Panc1 (cell line): Measurements from ENCODE around the gene DIAPH3.

Experiments
- POLR2AphosphoS5 ChIP-seq: IDR thresholded peaks from 2 replicates; pipeline ENCODE4 v1.6.1; 2012; ENCODE audit warnings: mild to moderate bottlenecking, low read depth, low read length, moderate library complexity
- TF ChIP-seq, protein P1 (sequence below): fragments of 450-650 bp; IDR thresholded peaks from 2 replicates; pipeline ENCODE4 v1.5.1; 2017; ENCODE audit warnings: mild to moderate bottlenecking

DNA sequence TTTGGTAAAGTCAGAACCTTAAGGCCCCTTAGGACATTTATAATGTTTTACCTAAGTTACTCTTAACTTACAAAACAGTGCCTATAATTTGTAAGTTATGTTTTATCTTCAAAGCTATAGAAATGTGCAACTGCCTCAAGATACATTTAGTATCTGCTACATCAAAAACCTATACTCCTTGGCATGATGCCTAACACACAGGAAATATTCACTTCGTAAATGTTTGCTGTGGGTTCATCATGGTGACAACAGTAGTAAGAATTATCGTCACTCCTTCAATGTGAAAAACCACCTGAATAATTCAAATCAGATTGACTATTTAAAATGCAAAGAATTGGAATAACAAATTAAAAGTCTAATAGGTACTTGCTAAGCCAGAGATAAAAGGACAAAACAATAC, 184.1 kb downstream of the DIAPH3 start:
- TF ChIP-seq, protein P1, sequence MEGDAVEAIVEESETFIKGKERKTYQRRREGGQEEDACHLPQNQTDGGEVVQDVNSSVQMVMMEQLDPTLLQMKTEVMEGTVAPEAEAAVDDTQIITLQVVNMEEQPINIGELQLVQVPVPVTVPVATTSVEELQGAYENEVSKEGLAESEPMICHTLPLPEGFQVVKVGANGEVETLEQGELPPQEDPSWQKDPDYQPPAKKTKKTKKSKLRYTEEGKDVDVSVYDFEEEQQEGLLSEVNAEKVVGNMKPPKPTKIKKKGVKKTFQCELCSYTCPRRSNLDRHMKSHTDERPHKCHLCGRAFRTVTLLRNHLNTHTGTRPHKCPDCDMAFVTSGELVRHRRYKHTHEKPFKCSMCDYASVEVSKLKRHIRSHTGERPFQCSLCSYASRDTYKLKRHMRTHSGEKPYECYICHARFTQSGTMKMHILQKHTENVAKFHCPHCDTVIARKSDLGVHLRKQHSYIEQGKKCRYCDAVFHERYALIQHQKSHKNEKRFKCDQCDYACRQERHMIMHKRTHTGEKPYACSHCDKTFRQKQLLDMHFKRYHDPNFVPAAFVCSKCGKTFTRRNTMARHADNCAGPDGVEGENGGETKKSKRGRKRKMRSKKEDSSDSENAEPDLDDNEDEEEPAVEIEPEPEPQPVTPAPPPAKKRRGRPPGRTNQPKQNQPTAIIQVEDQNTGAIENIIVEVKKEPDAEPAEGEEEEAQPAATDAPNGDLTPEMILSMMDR, result no peak
- TF ChIP-seq POLR2AphosphoS5, result no peak
